Upper lobe of left lung (tissue), 6 donors: Measurements from ENCODE around the gene LGALS12. TPM values are rescaled to one million over a fixed set of nuclear protein-coding genes. Genes with fewer than 3 reads are reported as not detected.
"Not testable (repeated sequence)": the region's sequence is repeated elsewhere in the genome, so short reads cannot be mapped to it uniquely, and the experiment has no call there.

Experiments used
- ATAC-seq, 2 donors: fragments of 200-7000 bp; cut with Tn5 transposase; one replicate each; pipeline ENCODE4 v1.9.1; 2022; ENCODE audit warnings: mild to moderate bottlenecking in 2 of 2, moderate library complexity in 2 of 2; ENCODE audit not compliant: low FRiP score in 2 of 2
- DNase-seq, 2 donors: peaks; one replicate each; pipeline ENCODE4 v3.0.0-alpha.2; 2019 to 2020
- H3K27ac ChIP-seq, 4 donors: fragments of 200-600 bp; sonication (generic); one replicate each; pipeline ENCODE4 v1.5.1; 2016 to 2019
- H3K27me3 ChIP-seq, 4 donors: fragments of 200-600 bp; sonication (generic); one replicate each; pipeline ENCODE4 v1.5.1; 2017 to 2019
- H3K36me3 ChIP-seq, 4 donors: fragments of 200-600 bp; sonication (generic); one replicate each; pipeline ENCODE4 v1.5.1; 2016 to 2019
- H3K4me1 ChIP-seq, 4 donors: fragments of 200-600 bp; sonication (generic); one replicate each; pipeline ENCODE4 v1.5.1; 2018 to 2019
- H3K4me3 ChIP-seq, 4 donors: fragments of 200-600 bp; sonication (generic); one replicate each; pipeline ENCODE4 v1.5.1; 2017 to 2019; ENCODE audit warnings: mild to moderate bottlenecking in 2 of 4, moderate library complexity in 1 of 4
- H3K9me3 ChIP-seq, 4 donors: fragments of 200-600 bp; sonication (generic); one replicate each; pipeline ENCODE4 v1.5.1; 2018 to 2019
- CTCF ChIP-seq, 6 experiments: fragments of 450-650 bp in 4 of 6; fragments of 200-600 bp in 2 of 6; sonication (generic) in 2 of 6; IDR thresholded peaks; one replicate each; pipeline ENCODE4 v1.5.1; 2016 to 2019; ENCODE audit warnings: antibody characterized with exemption in 6 of 6
- EP300 ChIP-seq, 4 donors: sonication (generic); formaldehyde crosslinking; IDR thresholded peaks; one replicate each; pipeline ENCODE4 v1.5.1; 2017; ENCODE audit warnings: antibody characterized with exemption in 4 of 4, control low read depth in 2 of 4
- POLR2A ChIP-seq, 4 donors: fragments of 450-650 bp; IDR thresholded peaks; one replicate each; pipeline ENCODE4 v1.5.1; 2016 to 2017; ENCODE audit warnings: antibody characterized with exemption in 4 of 4, mild to moderate bottlenecking in 2 of 4
- POLR2AphosphoS5 ChIP-seq, 2 donors: sonication (generic); formaldehyde crosslinking; IDR thresholded peaks; one replicate each; pipeline ENCODE4 v1.5.1; 2017; ENCODE audit warnings: antibody characterized with exemption in 2 of 2
- WGBS, 2 donors: methylation state at CpG; one replicate each; pipeline ENCODE4 v1.1.5; 2017 to 2018; 5-methylcytosine and 5-hydroxymethylcytosine counted together
- total RNA-seq, 6 donors: library from RNA; depleted of rRNA in 4 of 6; stranded (reverse); fragments of >200 nt in 4 of 6; gene quantifications; one replicate each; pipeline versions ENCODE4 v1.1.0 to v1.2.1, GENCODE V29; 2016 to 2021
- donor health status: DM: no; HTN: no; CAD: no; lungs with moderate emphysema.
- donor health status: DM: no; HTN: yes; CAD: no; lungs with severe emphysema.

Gene LGALS12
- total RNA-seq, 6 donors from 2014 or later = 0.61 to 1.8 (median 0.76) TPM; not detected in 2

GRCh38 chr11:63534895-63535461, 29.1 kb downstream of the LGALS12 start:
- Histone ChIP-seq H3K4me3 (no peak overlapping the region), H3K27ac (peak overlapping the region in 3 of 4 donors; percentile 9 to 94 (median 91)), H3K4me1 (peaks cover 36 to 64% (median 46%) of the 10 kb centered on the region in 4 donors), H3K9me3 (no peaks in the 10 kb centered on the region), H3K36me3 (no peaks in the 10 kb centered on the region), H3K27me3 (no peaks in the 10 kb centered on the region)
- DNase-seq (no peak), ATAC-seq (no peak)
- TF ChIP-seq POLR2A (IDR thresholded peaks at IDR 0.05) (no peak), CTCF (IDR thresholded peaks at IDR 0.05) (no peak), POLR2AphosphoS5 (IDR thresholded peaks at IDR 0.05) (no peak), EP300 (IDR thresholded peaks at IDR 0.05) (no peak)
- 68 to 76% methylated on average over 5 of the region's 5 CpGs for WGBS, 2 donors

GRCh38 chr11:63535734-63536133, 29.9 kb downstream of the LGALS12 start:
- no peak for TF ChIP-seq POLR2AphosphoS5 (IDR thresholded peaks at IDR 0.05)
- no peak for TF ChIP-seq POLR2A (IDR thresholded peaks at IDR 0.05)
- no peak for TF ChIP-seq CTCF (IDR thresholded peaks at IDR 0.05)
- no peak for TF ChIP-seq EP300 (IDR thresholded peaks at IDR 0.05)
- Histone ChIP-seq H3K4me3 (peak overlapping the region in 1 of 4 donors; percentile 50), H3K27me3 (no peaks in the 10 kb centered on the region), H3K27ac (peak overlapping the region; percentile 84 to 96 (median 92)), H3K9me3 (no peaks in the 10 kb centered on the region), H3K4me1 (peaks cover 36 to 61% (median 44%) of the 10 kb centered on the region in 4 donors), H3K36me3 (no peaks in the 10 kb centered on the region)
- WGBS, 2 donors = 58 to 100% methylated on average over 1 of the region's 1 CpG
- DNase-seq (no peak), ATAC-seq (no peak)

- peaks cover 29 to 53% (median 38%) of the 10 kb centered on the region in 4 donors for H3K4me1 ChIP-seq
- H3K9me3 ChIP-seq = no peaks in the 10 kb centered on the region
- 0 to 6% methylated on average over 4 to 10 of the region's 10 CpGs for WGBS, 2 donors
- DNase-seq = peak in 1 of 2 donors; percentile 60
- peak within 1 kb of the TSS; percentile 84 to 96 (median 92) for H3K27ac ChIP-seq
- H3K4me3 ChIP-seq = peak within 1 kb of the TSS; percentile 26 to 55 (median 45)
- H3K36me3 ChIP-seq = no peaks in the 10 kb centered on the region
- H3K27me3 ChIP-seq = no peaks in the 10 kb centered on the region
- peak; percentile 51 to 73 for ATAC-seq
- TF ChIP-seq CTCF (IDR thresholded peaks at IDR 0.05) (no peak), EP300 (IDR thresholded peaks at IDR 0.05) (no peak), POLR2A (IDR thresholded peaks at IDR 0.05) (peak in 1 of 4 donors; percentile 29), POLR2AphosphoS5 (IDR thresholded peaks at IDR 0.05) (no peak)
Observed at GRCh38 chr11:63536669-63537292, 30.9 kb downstream of the LGALS12 start, which contains the start of gene PLAAT4. Gene PLAAT4 (plus strand): TSS chr11:63536808. CDS start chr11:63536869, 61 bp downstream.

DNA sequence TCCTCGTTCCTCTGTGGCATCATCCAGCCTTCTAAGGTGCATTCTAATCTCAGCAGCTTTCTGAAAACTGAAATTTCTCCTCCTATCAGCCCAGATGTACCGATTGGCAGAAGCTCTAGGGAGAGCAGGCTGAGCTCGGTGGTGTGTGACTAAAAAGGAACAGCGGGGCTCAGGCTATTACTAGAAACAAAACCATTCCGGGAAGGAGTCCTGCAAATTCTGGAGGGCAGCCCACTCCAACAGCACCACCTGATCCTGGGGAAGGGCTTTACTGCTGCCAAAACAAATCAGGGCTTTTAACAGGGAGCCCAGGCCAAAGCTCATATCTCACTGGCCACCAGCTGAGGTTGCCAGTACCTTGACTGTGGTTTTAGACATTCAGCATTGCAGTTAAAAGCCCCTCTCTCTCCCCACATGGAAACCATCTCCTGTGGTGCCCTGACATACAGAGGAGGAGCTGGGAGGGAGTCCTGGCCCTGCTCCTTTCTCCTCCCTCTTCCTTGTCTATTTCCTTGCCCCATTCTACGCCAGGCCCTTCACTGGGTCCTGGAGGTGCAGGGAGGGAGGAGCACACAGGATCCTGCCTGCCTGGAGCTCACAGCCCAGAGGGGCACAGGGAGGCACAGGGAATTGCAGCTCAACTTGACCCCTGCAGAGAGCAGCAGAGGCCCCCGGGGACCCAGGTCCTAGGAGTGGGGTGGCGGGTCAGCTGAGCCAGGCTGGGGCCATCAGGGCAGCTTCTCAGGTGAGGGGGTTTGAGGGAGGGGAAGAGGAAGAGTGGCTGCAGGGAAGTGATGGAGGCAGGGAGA, 31.6 kb downstream of the LGALS12 start:
- 23 to 31% methylated on average over 6 to 8 of the region's 8 CpGs for WGBS, 2 donors
- H3K27me3 ChIP-seq = no peaks in the 10 kb centered on the region
- peak; percentile 56 to 60 for TF ChIP-seq POLR2AphosphoS5 (IDR thresholded peaks at IDR 0.05)
- peak in 2 of 4 donors; percentile 43 to 65 for TF ChIP-seq POLR2A (IDR thresholded peaks at IDR 0.05)
- peak in 2 of 4 donors; percentile 27 to 38 for TF ChIP-seq EP300 (IDR thresholded peaks at IDR 0.05)
- TF ChIP-seq CTCF (IDR thresholded peaks at IDR 0.05) = no peak
- ATAC-seq (peak; percentile 73 to 82), DNase-seq (peak; percentile 49 to 72)
- peak overlapping the region; percentile 84 to 96 (median 92) for H3K27ac ChIP-seq
- H3K4me1 ChIP-seq = peaks cover 23 to 47% (median 32%) of the 10 kb centered on the region in 4 donors
- no peaks in the 10 kb centered on the region for H3K36me3 ChIP-seq
- H3K9me3 ChIP-seq = no peaks in the 10 kb centered on the region
- H3K4me3 ChIP-seq = peak overlapping the region; percentile 26 to 55 (median 45)

DNA sequence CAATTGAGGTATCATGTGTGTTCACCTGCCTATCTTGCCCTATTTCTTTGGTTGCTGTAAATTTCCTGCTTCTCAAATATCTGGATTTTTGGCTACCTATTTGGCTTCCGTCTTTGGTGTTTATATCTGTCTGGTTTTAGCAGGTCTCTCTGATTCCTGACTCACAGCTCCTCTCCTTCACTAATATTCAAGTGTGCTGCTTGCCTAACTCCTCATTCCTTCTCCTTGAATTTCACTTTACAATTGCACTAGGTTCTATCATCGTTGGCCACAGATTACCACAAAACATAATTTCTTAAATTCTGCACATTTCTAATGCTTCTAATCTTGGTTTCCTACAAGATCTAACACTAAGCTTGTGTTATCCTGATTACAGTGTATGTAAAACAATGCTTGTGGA, 36.6 kb downstream of the LGALS12 start:
- not testable (repeated sequence) for ATAC-seq, H3K9me3 ChIP-seq, H3K27me3 ChIP-seq, DNase-seq, H3K4me3 ChIP-seq
- Histone ChIP-seq H3K27ac (peak overlapping the region in 1 of 4 donors; percentile 11), H3K36me3 (peaks cover 0 to 42% (median 13%) of the 10 kb centered on the region in 4 donors), H3K4me1 (peaks cover 15 to 28% (median 16%) of the 10 kb centered on the region in 4 donors)
- WGBS, 2 donors = 49 to 72% methylated on average over 2 of the region's 2 CpGs
